ENCODE data around the gene ZBTB3. TPM values are rescaled to one million over a fixed set of nuclear protein-coding genes. Genes with fewer than 3 reads are reported as not detected.

The ZBTB3 gene
- total and polyA plus RNA-seq, 2 of the 13 experiments (the other 11 are each of a cell fraction or from before 2014, with no cell fraction given), result 3.4 to 5.2 TPM

- FAIRE-seq (no peak), ATAC-seq (no peak), DNase-seq (ENCODE audit: low spot score) (no peak)
- in situ Hi-C loops (cut with HindIII; ENCODE audit: extremely low pct_ligation_motif_present, low pct_unique_long_range_greater_than_20kb), result no loop called here
- CTCF ChIA-PET (ENCODE audit: low intra/inter-chr PET ratio, low total read pairs), result no interaction called here
- intact Hi-C loops (cut with micrococcal nuclease; ENCODE audit: unreplicated experiment), result no loop called here
- peaks cover 5 to 6% of the 10 kb centered on the region in 2 experiments; a peak in 3 of 5 replicates for H3K36me3 ChIP-seq (replicated peaks in 1 of 2; ENCODE audit: control insufficient read depth in 1 of 2, insufficient read depth in 2 of 2, low read length in 2 of 2)
- no peak overlapping the region for H3K9ac ChIP-seq (ENCODE audit: insufficient read depth, low read depth, low read length)
- BruUV-seq (replicated peaks), result no TSS peak
- H3K4me2 ChIP-seq (ENCODE audit: low read depth, low read length), result no peak overlapping the region
- POLR2A ChIA-PET, result interaction anchor here (1.9 to 2.0 kb wide), 2 partner anchors 14 to 20 kb away, joined by 6 to 10 read pairs; partner anchors contain the start of genes HNRNPUL2, POLR2G and TTC9C
- H3K4me3 ChIP-seq (replicated peaks in 1 of 3; ENCODE audit: insufficient read depth in 1 of 3, low read depth in 2 of 3, low read length in 3 of 3), result no peak overlapping the region
- H4K20me1 ChIP-seq (ENCODE audit: insufficient read depth, low read length), result no peaks in the 10 kb centered on the region
- H3K27me3 ChIP-seq (ENCODE audit: control insufficient read depth in 1 of 2, insufficient read depth in 2 of 2, low read length in 2 of 2), result no peaks in the 10 kb centered on the region
- H3K79me2 ChIP-seq (ENCODE audit: insufficient read depth, low read length), result no peaks in the 10 kb centered on the region
- no peaks in the 10 kb centered on the region for H3K4me1 ChIP-seq (ENCODE audit: insufficient read depth, low read length)
- no peak overlapping the region for H3K27ac ChIP-seq (ENCODE audit: extremely low read length, insufficient read depth, low read length)
- WGBS (ENCODE audit: low lambda C conversion rate), result 88% methylated on average over 9 of the region's 9 CpGs
- no peak overlapping the region for H2AFZ ChIP-seq (ENCODE audit: low read length)
- no peaks in the 10 kb centered on the region for H3K9me3 ChIP-seq (ENCODE audit: low read length)
- no peak for TF ChIP-seq NFE2L2 (IDR thresholded peaks at IDR 0.05; ENCODE audit: low read length)
- no peak for TF ChIP-seq ZSCAN12 (CRISPR knock-in tag; IDR thresholded peaks at IDR 0.05)
- no peak for TF ChIP-seq BHLHE40 (IDR thresholded peaks at IDR 0.05; ENCODE audit: low read length)
- no peak for TF ChIP-seq MZF1 (CRISPR knock-in tag; IDR thresholded peaks at IDR 0.05; ENCODE audit: borderline replicate concordance)
- TF ChIP-seq, protein P1, sequence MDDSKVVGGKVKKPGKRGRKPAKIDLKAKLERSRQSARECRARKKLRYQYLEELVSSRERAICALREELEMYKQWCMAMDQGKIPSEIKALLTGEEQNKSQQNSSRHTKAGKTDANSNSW (CRISPR knock-in tag; IDR thresholded peaks at IDR 0.05; ENCODE audit: borderline replicate concordance), result no peak
- TF ChIP-seq DMTF1 (CRISPR knock-in tag; IDR thresholded peaks at IDR 0.05), result no peak
- no peak for TF ChIP-seq RBM39 (IDR thresholded peaks at IDR 0.05; ENCODE audit: low read depth, low read length, poor library complexity, severe bottlenecking)
- no peak for TF ChIP-seq BCL3 (CRISPR knock-in tag; IDR thresholded peaks at IDR 0.05)
- no peak for TF ChIP-seq FOXC1 (CRISPR knock-in tag; IDR thresholded peaks at IDR 0.05; ENCODE audit: borderline replicate concordance)
- TF ChIP-seq, protein P2, sequence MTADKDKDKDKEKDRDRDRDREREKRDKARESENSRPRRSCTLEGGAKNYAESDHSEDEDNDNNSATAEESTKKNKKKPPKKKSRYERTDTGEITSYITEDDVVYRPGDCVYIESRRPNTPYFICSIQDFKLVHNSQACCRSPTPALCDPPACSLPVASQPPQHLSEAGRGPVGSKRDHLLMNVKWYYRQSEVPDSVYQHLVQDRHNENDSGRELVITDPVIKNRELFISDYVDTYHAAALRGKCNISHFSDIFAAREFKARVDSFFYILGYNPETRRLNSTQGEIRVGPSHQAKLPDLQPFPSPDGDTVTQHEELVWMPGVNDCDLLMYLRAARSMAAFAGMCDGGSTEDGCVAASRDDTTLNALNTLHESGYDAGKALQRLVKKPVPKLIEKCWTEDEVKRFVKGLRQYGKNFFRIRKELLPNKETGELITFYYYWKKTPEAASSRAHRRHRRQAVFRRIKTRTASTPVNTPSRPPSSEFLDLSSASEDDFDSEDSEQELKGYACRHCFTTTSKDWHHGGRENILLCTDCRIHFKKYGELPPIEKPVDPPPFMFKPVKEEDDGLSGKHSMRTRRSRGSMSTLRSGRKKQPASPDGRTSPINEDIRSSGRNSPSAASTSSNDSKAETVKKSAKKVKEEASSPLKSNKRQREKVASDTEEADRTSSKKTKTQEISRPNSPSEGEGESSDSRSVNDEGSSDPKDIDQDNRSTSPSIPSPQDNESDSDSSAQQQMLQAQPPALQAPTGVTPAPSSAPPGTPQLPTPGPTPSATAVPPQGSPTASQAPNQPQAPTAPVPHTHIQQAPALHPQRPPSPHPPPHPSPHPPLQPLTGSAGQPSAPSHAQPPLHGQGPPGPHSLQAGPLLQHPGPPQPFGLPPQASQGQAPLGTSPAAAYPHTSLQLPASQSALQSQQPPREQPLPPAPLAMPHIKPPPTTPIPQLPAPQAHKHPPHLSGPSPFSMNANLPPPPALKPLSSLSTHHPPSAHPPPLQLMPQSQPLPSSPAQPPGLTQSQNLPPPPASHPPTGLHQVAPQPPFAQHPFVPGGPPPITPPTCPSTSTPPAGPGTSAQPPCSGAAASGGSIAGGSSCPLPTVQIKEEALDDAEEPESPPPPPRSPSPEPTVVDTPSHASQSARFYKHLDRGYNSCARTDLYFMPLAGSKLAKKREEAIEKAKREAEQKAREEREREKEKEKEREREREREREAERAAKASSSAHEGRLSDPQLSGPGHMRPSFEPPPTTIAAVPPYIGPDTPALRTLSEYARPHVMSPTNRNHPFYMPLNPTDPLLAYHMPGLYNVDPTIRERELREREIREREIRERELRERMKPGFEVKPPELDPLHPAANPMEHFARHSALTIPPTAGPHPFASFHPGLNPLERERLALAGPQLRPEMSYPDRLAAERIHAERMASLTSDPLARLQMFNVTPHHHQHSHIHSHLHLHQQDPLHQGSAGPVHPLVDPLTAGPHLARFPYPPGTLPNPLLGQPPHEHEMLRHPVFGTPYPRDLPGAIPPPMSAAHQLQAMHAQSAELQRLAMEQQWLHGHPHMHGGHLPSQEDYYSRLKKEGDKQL (CRISPR knock-in tag; IDR thresholded peaks at IDR 0.05; ENCODE audit: low read depth), result no peak
- no peak for TF ChIP-seq MLX (CRISPR knock-in tag; IDR thresholded peaks at IDR 0.05)
Measured at GRCh38 chr11:62747475-62748160, 6.3 kb downstream of the ZBTB3 start.
